HG03045 (cell line): ENCODE results near the gene ATP2B2.

Experiments used
- ATAC-seq: cut with Tn5 transposase; IDR thresholded peaks from one replicate; pipeline ENCODE4 v1.9.1; 2021; ENCODE audit warnings: mild to moderate bottlenecking, moderate library complexity; ENCODE audit not compliant: unreplicated experiment

ATP2B2 gene

DNA sequence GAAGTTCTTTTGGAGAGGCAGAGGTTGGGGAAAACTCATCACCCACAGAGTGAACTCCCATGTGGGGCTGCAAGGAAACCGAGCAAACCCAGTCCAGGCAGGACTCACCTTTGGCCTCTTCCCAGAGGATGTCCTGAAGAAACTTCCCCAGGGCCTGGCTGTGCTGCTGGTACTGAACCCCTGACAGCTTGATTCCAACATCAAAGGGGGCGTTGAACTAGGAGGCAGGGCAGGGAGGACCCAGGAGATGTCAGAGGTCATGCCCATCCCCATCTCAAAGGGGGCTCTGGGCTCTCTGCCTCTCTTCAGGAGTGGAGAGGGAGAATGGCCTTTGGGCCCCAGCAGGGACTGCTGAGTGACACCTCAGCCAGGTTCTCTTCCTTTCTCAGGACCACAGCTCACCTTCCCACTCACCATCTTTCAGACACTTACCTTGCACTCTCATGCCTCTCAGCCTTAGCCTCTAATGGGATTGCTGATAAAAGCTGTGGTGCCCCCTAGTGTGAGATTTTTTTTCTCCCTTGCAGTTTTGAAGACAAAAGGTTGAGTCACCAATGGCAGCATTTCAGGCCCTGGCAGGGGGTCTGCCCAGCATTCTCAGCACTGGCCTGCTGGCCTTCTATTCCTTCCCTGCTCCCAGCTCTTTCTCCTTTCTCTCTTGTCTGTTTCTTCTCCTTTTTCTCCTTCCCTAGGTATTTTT, 218.6 kb downstream of the ATP2B2 start:
- ATAC-seq: no peak

DNA sequence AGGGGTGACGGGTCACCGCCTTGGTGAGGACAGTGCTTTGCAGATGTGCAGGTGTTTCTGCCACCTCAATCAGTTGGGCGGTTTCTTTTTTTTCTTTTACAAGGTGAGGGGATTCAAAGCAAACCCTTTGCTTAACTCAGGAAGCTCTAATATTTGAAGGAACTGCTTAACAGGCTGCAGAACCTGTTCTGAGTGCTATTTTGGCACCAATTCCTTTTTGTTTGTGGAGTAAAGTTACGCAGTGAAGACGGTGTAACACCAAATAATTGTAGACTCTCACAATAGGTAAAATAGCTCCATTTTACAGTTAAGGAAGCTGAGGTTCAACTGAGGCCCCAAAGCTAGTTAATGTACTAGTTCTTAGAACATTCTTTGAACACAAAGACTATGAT, 219.3 kb downstream of the ATP2B2 start:
- ATAC-seq: no peak

DNA sequence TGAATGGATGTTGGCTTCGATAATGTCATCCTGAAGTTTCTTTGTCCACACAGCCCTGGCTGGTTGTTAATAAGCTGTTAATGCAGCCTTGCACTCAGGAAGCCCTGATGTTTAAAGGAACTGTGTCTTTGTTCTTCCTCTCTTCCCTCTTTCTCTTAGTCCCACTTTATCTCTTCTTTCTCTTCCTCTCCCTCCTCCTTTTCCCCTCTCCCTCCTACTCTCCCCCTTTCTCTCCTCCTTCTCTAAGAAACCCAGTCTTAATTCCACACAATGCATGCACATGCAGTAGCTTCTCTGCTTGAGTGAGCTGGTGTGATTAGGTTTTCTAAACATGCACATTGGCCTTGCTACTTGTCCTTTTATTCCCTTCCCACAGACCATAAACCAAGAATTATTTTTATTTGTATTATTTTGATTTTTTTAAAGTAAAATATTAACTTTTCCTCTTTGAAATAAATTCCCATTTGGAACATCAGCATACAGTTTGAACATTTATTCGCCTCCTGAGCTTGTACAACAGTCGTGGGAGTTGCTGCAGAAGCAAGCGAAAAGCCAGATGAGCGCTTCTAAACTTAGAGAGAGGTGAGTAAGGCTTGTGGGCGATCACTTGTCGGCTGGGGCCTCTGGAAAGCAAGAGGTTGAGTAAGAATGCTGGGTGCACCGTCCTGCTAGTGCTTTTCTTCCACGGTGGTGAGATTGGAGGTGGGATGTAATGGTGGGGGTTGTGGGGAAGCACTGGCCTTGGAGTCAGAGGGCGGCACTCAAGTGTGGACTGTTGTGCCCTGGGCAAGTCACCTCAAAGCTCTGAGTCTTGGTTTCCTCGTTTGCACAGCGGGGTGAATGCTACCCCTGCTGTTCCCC, 219.9 kb downstream of the ATP2B2 start:
- no peak for ATAC-seq

DNA sequence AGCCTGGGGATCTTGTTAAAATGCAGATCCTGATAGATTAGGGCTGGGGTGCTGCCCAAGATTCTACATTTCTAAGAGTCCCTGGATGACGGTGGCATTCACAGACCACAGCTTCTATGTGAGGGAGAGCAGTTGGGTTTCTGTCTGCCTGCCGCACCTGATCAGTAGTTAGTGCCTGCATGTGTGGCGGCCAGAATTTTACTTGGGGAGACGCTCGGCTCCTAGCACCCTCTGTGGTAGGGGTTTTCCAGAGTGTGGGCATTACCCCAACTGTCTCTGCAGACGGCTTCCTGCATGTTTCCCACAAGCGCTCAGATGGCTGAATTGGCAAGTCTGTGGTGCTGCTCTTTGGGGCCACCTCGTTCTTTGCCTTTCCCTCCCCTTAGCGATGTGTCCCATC, 220.9 kb downstream of the ATP2B2 start:
- ATAC-seq: no peak

DNA sequence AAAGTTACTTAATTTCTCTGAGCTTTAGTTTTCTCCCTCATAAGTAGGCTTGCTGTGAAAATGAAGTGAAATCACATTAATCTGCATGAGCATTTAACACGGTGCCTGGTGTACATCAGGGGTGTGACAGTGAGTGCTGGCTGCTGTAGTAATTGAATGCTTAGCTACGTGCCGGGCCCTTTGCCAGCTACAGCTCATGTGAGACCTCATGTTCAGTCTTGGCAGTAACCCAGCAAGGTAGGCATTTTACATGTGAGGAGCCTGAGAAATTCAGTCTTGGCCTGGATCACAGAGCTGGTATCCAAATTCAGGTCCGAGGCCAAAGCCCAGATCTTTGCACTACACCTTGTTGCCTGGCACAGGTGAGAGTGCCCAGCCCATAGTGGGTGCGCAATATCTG, 221.7 kb downstream of the ATP2B2 start:
- no peak for ATAC-seq

DNA sequence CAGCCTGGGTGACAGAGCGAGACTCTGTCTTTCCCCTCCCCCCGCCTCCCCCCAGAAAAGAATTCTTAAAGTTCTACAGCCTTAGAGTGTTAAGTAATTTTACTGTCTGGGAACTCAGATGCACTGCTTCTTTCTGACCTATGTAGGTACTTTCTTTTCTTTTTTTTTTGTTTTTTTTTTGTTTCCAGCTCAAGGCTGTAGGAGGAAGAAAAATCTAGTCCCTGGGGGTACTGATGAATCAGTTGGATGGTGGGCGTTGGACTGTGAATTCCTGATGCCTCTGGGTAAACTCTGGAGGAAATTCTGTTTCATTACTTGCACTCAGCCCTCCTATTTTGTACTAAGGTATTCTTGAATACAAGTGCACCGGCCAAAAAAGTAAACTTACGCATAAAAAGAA, 223.4 kb downstream of the ATP2B2 start:
- no peak for ATAC-seq

DNA sequence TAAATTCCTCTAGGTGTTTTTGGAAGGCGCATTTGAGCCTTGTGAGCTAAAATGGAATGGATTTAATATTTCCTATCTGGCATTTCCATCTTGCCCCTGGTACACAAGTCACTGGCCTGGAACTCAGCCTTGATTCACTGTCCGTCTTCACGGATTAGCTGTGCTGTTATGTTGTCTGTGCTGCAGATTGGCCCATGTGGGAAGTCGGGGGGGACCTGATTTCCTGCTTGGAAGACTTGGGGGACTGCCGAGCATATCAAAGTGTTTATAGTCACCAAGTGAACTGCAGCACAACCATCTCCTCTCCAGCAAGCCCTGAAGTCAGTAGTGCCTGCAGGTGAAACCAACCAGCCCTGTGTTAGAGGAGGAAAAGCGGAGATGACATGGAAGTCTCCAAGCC, 224.8 kb downstream of the ATP2B2 start:
- ATAC-seq: no peak

DNA sequence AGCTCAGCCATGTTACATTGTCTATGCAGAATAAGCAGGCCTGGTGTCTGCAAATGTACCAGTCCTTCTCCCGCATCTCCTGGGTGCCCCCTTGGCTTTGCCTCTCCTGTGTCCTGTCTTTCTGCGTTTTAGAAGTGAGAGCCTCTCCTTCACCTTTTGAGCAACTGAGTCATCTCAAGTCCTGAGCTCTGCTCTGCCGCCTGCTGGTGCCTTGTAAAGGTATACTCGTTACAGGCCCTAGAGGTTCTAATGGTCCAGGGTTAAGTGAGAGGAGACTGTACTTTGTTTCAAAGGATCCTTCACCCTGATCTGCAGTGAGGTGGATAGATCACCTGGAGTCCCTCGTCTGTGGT, 225.2 kb downstream of the ATP2B2 start:
- ATAC-seq: no peak

DNA sequence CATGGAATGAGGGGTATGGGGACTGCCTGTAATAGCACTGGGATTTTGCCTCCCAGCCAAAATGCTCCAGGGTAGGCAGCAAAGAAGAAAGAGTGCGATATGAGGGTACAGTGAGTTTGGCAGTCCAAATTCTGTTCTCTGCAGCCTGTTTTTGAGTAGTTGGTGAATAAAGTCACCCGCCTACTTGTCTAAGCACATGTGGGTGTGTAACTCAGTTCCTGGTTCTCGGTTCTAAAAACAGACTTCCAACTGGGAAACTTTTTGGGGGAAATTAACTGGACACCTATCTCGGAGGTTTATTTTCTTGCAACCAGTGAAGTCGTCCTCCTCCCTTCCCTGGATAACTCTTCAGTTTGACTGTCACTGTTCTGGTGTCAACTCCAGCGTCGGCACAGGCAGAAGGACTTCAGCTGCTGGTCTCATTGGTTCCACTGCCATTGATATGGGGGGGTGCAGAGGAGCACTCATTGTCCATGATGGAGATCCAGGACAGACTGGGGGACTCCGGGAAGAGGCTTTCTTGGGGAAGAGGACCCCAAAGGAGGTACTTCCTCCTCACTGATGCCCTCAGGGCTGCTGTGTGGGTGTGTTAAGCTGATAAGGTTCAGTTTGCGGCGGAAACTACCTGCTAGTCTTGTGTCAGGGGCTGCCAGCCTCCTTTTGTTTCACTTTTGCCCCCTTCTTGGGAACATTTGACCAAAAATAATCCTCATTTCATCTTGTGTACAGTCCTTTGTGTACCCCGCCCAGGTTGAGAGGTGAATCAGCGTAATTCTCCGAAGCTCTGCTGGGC, 225.8 kb downstream of the ATP2B2 start:
- no peak for ATAC-seq

DNA sequence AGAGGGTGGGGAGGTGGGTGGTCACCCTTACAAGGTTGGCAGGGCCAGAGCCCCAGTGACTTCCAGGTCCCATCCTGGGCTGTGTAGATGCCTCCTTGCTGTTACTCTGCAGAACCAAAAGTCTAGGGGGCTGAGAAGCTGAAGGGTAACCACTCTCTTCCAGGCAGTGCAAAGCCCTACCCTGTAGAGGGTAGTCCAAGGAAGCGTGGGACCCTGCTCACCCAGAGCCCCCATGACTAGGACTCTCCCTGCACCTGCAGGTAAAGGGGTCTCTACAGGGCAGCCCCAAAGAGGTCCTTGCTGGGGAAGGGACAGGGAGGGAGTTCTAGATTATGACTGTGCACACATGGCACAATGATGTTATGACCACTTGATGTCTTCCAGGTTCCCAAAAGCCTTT, 226.9 kb downstream of the ATP2B2 start:
- ATAC-seq: no peak

DNA sequence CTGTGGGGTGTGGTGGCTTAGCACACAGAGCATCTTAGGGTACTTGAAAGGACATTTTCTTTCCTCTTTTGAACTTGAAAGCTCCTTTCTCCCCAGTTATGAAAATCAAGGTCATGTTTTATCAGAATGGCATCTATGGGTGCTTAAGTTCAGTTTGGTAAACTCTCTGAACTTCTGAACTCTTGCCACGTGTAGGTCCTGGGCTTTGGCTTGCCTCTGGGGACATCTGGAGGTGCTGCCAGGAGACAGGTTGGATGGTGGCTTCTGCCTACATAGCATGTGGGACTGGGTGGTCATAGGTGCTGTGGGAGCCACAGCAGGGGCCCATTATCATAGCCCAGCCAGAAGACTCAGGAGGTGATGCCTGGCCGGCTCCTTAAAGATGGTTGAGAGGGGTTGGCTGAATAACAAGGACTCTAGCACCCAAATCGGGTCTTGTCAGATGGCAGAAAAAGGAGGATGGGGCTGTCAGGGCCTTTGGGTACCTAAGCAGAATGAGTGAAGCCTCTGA, 228.2 kb downstream of the ATP2B2 start:
- ATAC-seq: no peak

DNA sequence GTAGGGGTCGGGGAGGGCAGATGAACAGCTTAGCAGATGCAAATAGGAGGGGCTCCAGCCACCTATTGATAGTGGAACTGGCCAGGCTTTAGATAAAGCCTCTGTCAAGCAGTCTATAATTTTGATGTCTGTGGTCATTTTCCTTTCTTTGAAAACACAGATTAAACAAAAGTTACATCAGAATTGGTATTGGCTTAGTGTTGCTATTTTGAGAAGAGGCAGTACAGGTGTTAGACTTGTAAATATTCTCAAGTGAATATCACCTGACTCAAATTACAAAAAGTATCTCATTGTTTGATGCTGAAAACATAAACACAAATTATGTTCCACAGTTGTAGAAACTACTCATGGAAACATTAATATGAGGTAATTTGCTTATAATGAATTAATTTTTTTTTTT, 230.8 kb downstream of the ATP2B2 start:
- no peak for ATAC-seq
